ENCODE results near the gene LGALS1. TPM values are rescaled to one million over a fixed set of nuclear protein-coding genes. Genes with fewer than 3 reads are reported as not detected.
"Not testable (repeated sequence)": the region's sequence is repeated elsewhere in the genome, so short reads cannot be mapped to it uniquely, and the experiment has no call there.

The LGALS1 gene
- total RNA-seq, 1 donor from 2014 or later = 1,199 TPM

- Mint-ChIP-seq H3K4me1 (ENCODE audit: unreplicated experiment) (no peaks in the 10 kb centered on the region), H3K9me3 (ENCODE audit: unreplicated experiment) (no peaks in the 10 kb centered on the region), H3K27ac (ENCODE audit: unreplicated experiment) (no peak overlapping the region), H3K36me3 (ENCODE audit: unreplicated experiment) (no peaks in the 10 kb centered on the region), H3K27me3 (ENCODE audit: unreplicated experiment) (no peaks in the 10 kb centered on the region), H3K4me3 (ENCODE audit: unreplicated experiment) (no peak overlapping the region)
- no peak for DNase-seq (ENCODE audit: extremely low spot score, unreplicated experiment)
- no peak for TF ChIP-seq CTCF (IDR thresholded peaks at IDR 0.05)
These were observed 38.3 kb downstream of the LGALS1 start for GRCh38 chr22:37713761-37714160.

DNA sequence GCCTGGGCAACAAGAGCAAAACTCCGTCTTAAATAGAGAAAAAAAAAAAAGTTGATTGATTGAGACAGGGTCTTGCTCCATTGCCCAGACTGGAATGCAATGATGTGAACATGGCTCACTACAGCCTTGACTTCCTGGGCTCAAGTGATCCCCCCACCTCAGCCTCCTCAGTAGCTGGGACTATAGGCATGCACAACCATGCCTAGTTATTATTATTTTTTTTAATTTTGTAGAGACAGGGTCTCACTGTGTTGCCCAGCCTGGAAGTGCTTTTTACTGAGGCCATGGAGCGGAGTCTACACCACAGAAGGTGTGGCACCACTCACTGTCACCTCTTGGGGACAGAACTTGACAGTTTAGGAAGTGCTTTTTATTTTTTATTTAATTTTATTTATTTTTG is 39.2 kb downstream of the LGALS1 start:
- Mint-ChIP-seq H3K4me3 (ENCODE audit: unreplicated experiment) (no peak overlapping the region), H3K36me3 (ENCODE audit: unreplicated experiment) (no peaks in the 10 kb centered on the region), H3K9me3 (ENCODE audit: unreplicated experiment) (no peaks in the 10 kb centered on the region), H3K27me3 (ENCODE audit: unreplicated experiment) (no peaks in the 10 kb centered on the region), H3K4me1 (ENCODE audit: unreplicated experiment) (no peaks in the 10 kb centered on the region), H3K27ac (ENCODE audit: unreplicated experiment) (no peak overlapping the region)
- no peak for TF ChIP-seq CTCF (IDR thresholded peaks at IDR 0.05)
- DNase-seq (ENCODE audit: extremely low spot score, unreplicated experiment) = no peak

- Mint-ChIP-seq H3K27me3 (ENCODE audit: unreplicated experiment) (no peaks in the 10 kb centered on the region), H3K27ac (ENCODE audit: unreplicated experiment) (no peak overlapping the region), H3K4me1 (ENCODE audit: unreplicated experiment) (no peaks in the 10 kb centered on the region), H3K9me3 (ENCODE audit: unreplicated experiment) (no peaks in the 10 kb centered on the region), H3K36me3 (ENCODE audit: unreplicated experiment) (no peaks in the 10 kb centered on the region), H3K4me3 (ENCODE audit: unreplicated experiment) (no peak overlapping the region)
- no peak for TF ChIP-seq CTCF (IDR thresholded peaks at IDR 0.05)
- DNase-seq (ENCODE audit: extremely low spot score, unreplicated experiment) = no peak
These were observed 40.3 kb downstream of the LGALS1 start for GRCh38 chr22:37715760-37716159.

GRCh38 chr22:37716708-37717107 is 41.3 kb downstream of the LGALS1 start:
- DNase-seq (ENCODE audit: extremely low spot score, unreplicated experiment) = no peak
- TF ChIP-seq CTCF (IDR thresholded peaks at IDR 0.05) = no peak
- H3K4me3 Mint-ChIP-seq (ENCODE audit: unreplicated experiment) = no peak overlapping the region

DNA sequence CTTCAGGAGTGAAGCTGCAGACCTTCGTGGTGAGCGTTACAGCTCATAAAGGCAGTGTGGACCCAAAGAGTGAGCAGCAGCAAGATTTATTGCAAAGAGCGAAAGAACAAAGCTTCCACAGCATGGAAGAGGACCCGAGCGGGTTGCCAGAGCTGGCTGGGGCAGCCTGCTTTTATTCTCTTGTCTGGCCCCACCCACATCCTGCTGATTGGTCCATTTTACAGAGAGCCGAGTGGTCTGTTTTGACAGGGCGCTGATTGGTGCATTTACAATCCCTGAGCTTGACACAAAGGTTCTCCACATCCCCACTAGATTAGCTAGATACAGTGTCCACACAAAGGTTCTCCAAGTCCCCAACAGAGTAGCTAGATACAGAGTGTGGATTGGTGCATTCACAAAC is 41.8 kb downstream of the LGALS1 start:
- not testable (repeated sequence) for H3K9me3 Mint-ChIP-seq (ENCODE audit: unreplicated experiment); H3K36me3 Mint-ChIP-seq (ENCODE audit: unreplicated experiment); H3K27me3 Mint-ChIP-seq (ENCODE audit: unreplicated experiment); H3K27ac Mint-ChIP-seq (ENCODE audit: unreplicated experiment); DNase-seq (ENCODE audit: extremely low spot score, unreplicated experiment); H3K4me1 Mint-ChIP-seq (ENCODE audit: unreplicated experiment); H3K4me3 Mint-ChIP-seq (ENCODE audit: unreplicated experiment)

More at GRCh38 chr22:37716708-37717107, 41.3 kb downstream of the LGALS1 start:
- H3K4me1 Mint-ChIP-seq (ENCODE audit: unreplicated experiment) = no peaks in the 10 kb centered on the region
- H3K9me3 Mint-ChIP-seq (ENCODE audit: unreplicated experiment) = no peaks in the 10 kb centered on the region
- H3K27me3 Mint-ChIP-seq (ENCODE audit: unreplicated experiment) = no peaks in the 10 kb centered on the region
- no peak overlapping the region for H3K27ac Mint-ChIP-seq (ENCODE audit: unreplicated experiment)
- H3K36me3 Mint-ChIP-seq (ENCODE audit: unreplicated experiment) = no peaks in the 10 kb centered on the region

DNA sequence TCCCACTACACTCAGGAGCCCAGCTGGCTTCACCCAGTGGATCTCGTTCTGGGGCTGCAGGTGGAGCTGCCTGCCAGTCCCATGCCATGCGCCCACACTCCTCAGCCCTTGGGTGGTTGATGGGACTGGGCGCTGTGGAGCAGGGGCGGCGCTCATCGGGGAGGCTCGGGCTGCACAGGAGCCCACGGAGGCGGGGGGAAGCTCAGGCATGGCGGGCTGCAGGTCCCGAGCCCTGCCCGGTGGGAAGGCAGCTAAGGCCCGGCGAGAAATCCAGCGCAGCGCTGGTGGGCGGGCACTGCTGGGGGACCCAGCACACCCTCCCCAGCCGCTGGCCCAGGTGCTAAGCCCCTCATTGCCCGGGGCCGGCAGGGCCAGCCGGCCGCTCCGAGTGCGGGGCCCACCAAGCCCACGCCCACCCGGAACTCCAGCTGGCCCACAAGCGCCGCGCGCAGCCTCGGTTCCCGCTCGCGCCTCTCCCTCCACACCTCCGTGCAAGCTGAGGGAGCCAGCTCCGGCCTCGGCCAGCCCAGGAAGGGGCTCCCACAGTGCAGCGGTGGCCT is 42.4 kb downstream of the LGALS1 start:
- H3K4me3 Mint-ChIP-seq (ENCODE audit: unreplicated experiment); H3K36me3 Mint-ChIP-seq (ENCODE audit: unreplicated experiment); H3K9me3 Mint-ChIP-seq (ENCODE audit: unreplicated experiment); DNase-seq (ENCODE audit: extremely low spot score, unreplicated experiment); H3K27me3 Mint-ChIP-seq (ENCODE audit: unreplicated experiment); H3K4me1 Mint-ChIP-seq (ENCODE audit: unreplicated experiment); H3K27ac Mint-ChIP-seq (ENCODE audit: unreplicated experiment): not testable (repeated sequence)
